HG03175 (cell line): ENCODE measurements around the gene DDB1.

ENCODE experiments used
- ATAC-seq: cut with Tn5 transposase; IDR thresholded peaks from one replicate; pipeline ENCODE4 v1.9.1; 2021; ENCODE audit warnings: mild to moderate bottlenecking, moderate library complexity; ENCODE audit not compliant: unreplicated experiment

The DDB1 gene

DNA sequence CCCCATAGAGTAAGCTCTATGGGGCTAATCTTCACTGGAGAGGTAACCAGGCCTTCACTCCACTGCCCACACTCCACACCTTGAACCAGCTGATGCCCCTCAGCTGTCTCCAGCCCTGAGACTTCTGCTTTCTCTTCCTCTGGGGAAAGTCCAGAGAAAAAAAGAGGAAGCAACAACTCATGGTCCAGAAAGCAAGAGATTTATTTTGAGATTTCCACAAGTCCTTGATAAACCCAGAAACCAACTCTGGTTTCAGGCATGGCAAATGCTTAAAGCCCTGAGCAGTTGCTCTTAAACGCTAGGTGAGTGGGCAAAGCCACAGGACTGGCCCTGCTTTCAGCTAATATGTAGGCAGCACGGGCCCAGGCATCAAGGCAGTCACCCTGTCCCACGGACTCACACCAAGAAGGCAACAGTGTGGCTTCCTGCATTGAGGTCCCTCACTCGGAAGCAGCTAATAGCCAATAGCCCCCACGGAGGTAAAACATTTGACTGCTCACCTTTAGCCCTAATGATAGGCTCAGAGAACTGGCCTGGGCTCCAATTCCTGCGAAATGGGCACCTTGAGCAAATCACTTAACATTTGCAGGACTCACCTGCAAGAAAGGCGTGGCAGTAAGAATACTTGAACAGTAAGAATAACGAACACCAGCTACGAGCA is 24.5 kb upstream of the DDB1 start:
- ATAC-seq, result peak; percentile 50

DNA sequence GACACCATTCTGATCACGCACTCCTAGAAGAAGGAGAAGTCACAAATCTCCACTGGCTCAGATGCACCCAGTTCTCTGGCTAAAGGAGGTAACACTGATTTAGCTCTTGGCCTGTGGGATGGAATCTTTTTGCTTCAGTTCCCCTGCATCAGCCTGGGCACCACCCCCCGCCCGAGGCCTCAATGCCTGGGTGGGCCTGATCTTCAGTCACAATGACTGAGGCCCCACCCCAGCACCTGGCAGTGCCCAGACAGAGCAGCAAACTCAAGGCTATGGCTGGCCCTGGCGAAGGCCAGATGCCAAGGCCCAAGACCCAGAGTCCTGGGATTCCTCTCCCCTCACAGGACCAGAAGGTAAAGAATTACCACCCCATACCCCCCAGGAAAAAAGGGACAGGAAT is 23.8 kb upstream of the DDB1 start:
- no peak for ATAC-seq

DNA sequence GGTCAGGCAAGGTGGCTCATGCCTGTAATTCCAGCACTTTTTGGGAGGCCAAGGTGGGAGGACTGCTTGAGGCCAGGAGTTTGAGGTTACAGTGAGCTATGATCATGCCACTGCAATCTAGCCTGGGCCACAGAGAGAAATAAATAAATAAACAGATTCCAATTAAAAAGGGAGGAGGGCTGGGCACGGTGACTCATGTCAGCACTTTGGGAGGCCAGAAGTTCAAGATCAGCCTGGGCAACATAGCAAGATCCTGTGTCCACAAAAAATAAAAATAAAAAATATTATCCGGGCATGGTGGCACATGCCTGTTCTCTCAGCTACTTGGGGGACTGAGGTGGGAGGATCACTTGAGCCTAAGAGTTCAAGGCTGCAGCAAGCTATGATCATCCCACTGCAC is 21.3 kb upstream of the DDB1 start:
- no peak for ATAC-seq

DNA sequence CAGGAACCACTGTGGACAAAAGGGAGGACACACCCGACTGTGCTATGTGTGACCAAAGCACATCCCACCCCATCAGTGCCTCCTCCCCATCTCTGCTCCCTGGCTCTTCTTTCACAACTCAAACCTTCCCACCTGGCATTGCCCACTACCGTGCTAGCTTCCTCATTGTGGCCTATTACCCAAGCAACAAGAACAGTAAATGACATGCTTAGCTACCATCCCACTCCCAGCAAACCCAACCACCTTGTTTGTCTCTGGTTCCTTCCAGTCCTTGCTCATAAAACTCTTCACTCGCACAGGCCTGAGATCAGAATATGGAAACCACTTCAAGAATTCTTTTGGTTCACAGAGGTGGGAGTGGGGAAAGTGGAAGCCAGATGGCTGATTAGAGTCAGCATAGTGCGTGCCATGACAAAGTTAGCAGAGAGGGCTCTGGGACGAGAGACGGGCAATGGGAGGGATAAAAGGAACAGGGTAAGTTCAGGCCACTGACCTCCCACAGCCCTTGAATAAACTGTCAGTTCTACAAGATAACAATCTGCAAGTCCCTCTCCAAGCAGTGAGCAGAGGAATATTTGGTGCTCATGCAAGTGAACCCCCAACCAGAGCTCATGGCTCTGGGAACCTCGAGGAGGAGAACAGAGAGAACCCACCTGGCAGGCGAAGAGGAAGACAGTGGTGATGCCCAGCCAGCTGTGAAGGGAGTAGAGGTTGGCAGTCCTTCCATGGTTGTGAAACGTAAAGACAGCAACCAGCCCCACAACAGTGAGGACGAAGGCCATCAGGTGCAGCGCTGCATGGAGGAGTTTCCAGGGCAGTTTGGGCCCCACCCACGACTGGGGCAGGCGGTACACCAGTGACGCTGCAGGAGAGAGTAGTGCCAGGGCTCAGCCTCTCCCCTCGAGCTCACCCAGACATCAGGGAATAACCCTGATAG is 20.5 kb upstream of the DDB1 start:
- ATAC-seq, result no peak

DNA sequence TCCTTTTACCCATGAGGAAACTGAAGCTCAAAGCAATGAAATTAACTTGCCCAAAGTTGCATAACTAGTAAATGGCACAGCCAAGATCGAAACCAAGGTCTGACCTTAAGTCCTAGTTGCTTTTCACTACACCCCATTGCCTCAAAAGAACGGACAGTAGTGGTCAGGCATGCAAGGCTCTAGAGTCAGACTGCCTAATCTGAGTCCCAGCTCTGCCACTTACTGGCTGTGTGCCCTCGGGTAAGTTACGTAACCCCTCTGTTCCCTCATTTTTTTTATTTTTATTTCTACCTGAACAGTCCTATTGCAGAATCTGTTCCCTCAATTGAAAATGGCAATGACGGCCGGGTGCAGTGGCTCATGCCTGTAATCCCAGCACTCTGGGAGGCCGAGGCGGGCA is 19.1 kb upstream of the DDB1 start:
- ATAC-seq, result no peak

DNA sequence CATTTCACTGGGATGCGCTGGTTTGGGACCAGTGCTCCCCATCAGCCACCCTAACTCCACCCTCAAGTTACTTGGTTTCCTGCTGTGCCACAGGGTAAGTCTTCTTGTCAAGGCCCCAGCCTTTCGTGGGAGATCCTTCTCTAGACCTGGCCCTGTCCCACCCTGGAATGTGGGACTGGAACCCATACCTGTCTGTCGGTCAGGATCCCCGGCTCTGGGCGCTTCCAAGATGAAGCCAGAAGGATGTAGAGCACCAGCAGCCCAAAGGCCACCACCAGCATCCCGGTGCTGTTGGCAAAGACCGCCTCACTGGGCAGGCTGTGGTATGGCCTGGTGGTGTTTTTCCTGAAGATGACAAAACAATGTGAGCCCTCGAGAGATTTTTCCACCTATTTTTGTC is 17.9 kb upstream of the DDB1 start:
- no peak for ATAC-seq

DNA sequence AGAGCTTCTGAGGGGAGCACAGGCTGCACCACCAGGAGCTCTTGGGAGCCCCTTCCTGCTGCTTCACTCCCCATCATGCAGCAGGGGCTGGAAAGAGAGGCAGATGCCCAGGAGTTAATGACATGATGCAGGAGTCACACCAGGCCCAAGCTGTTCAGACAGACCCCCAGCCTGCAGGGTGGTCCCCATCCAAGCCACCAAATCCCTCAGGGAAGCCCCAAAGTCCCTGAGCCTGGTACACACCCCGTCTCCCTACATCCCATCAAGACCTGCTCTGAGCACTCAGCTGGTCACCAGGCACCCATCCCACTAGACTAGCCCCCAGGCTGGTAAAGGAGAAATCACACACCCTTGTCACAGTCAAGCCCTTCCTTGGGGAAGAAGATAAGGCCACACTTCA is 17.4 kb upstream of the DDB1 start:
- ATAC-seq, result no peak

DNA sequence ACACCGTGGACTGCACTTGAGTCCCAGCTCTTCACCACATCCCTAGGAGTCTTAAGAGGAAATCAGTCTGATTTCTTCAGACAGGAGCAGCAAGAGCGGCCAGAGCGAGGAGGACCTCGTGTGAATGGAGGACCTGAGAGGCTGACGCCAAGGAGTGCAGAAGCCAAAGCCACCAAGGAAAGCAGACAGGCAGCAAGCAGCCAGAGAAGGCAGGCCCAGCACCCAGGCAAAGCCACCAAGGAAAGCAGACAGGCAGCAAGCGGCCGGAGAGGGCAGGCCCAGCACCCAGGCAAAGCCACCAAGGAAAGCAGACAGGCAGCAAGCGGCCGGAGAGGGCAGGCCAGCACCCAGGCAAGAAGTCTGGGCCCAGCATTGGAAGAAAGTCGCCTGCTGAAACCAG is 17.0 kb upstream of the DDB1 start:
- ATAC-seq, result no peak

DNA sequence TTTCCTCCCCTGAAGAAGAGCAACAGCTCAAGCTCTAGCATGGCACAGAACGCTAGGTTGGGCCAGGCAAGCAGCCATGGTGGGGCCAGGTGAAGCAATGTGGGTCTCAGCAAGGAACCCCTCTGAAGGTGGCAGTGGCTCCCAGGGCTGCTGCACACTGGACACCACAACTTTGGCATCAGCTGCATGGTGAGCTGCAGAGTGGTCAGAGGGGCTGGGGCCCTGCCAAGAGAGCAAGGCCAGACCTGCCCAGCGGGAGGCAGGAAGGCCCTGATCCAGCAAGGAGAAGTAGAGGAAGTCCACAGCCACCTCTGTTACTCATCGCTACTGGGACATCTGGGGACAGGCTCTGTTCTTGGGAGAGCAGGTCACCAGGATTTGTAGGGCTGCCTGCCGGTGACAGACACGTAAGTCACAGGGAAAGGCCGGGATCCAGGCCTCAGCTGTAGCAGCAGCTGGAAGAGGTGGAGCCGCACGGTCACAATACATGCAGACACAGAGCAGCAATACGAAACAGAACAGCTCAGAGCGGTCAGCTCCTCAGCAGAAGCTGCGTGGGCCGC is 16.4 kb upstream of the DDB1 start:
- no peak for ATAC-seq

DNA sequence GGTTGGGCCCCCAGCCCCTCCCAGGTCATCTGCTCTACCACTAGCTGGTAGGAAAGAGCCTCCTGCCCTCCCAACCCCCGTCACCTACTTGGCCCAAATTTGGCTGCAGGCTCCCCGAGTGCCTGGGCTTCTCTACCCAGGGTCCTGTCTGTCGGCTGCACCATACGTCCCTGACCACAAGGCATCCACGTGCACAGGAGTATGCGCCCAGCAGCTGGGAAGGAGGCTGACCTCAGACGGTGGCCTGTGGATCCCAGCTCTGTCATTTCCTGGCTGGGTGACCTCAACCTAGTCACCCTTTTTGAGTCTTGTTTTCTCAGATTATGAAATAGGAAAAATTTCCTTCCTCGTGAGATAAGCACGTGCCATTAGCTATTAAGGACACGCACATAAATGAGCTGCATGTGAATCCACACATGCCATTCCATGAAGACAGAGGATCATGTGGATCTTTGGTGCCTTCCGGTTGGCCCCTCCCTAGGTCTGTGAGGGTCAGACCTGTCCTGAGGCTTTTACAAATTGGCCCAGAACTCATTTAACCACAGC is 15.1 kb upstream of the DDB1 start:
- no peak for ATAC-seq

DNA sequence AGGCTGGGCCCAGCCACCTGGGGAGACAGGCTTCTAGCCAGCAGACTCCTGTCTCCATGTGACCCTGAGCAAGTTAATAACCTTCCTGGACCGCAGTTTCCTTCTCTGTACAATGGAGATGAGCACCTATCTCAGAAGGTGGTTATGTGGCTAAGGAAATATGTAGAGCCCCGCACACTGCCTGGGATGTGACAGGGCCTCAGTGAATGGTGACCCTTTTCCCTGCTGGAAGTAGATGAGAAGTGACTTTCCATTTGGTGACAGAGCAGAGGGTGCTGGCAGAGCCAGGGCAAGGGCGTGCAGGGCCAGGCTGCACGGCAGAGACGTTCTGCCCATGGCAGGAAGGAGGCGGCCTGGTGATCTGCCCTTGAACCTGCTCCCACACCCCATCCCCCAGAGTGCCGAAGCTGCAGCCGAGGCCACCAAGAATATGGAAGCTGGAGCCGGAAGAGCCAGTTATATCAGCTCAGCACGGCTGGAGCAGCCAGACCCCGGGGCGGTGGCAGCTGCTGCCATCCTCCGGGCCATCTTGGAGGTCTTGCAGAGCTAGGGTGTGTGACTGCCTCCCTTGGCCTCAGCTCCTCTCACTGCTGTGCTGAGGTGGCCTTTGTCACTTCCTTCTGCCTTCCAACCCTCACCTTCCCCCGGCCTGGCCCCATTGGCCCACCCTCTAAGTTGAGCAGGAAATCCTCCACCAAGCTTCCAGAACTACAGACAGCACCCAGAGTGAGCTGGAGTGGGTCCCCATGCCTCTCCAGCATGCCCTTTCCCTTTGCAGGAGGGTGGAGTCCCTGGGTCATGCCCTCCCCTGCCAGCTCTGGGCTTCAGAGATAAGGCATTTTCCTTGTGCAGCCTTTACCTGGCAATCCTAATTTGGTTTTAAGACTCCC is 13.3 kb upstream of the DDB1 start:
- ATAC-seq, result no peak

DNA sequence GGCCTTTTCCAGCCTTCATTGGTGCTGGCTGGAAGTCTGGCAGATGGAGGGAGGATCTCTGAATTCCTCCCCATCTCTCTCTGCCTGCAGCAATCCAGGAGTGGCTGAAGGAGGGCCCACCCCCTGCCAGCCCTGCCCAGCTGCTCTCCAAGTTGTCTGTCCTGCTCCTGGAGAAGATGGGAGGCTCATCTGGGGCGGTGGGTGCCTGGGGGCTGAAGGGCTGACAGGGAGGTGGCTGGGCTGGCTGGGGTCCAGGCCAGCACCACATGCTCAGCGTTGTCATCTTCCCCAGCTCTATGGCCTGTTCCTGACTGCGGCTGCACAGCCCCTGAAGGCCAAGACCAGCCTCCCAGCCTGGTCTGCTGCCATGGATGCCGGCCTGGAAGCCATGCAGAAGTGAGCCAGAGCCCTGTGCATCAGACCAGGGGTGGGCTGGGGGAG is 12.3 kb upstream of the DDB1 start:
- ATAC-seq, result no peak

DNA sequence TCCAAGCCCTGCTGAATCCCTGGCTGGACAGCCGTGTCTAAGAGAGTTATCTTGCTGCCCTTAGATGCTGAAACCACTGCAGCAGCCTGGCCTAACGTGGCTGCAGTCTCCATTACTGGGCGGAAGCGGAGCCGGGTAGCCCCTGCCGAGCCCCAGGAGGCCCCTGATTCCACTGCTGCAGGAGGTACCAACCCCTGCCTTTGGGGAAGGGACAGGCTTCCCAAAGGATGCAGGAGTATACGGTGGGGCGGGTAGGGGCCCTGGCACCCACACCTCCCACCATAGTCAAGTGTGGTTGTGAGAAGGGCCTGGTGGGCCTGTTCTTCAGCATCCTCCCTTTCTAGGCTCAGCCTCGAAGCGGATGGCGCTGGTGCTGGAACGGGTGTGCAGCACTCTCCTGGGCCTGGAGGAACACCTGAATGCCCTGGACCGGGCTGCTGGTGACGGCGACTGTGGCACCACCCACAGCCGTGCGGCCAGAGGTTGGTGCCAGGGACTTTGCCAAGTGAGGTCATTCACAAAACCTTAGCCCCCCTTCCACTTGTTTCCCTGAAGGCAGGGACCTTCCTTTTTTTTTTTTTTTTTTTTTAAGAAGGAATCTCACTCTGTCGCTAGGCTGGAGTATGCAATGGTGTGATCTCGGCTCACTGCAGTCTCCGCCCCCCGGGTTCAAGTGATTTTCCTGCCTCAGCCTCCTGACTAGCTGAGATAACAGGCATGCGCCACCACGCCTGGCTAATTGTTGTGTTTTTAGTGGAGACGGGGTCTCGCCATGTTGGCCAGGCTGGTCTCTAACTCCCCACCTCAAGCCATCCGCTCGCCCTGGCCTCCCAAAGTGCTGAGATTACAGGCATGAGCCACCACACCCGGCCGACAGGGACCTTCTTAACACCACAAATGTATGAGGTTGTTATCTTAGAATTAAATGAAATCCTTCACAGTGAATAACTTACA is 11.2 kb upstream of the DDB1 start:
- no peak for ATAC-seq

DNA sequence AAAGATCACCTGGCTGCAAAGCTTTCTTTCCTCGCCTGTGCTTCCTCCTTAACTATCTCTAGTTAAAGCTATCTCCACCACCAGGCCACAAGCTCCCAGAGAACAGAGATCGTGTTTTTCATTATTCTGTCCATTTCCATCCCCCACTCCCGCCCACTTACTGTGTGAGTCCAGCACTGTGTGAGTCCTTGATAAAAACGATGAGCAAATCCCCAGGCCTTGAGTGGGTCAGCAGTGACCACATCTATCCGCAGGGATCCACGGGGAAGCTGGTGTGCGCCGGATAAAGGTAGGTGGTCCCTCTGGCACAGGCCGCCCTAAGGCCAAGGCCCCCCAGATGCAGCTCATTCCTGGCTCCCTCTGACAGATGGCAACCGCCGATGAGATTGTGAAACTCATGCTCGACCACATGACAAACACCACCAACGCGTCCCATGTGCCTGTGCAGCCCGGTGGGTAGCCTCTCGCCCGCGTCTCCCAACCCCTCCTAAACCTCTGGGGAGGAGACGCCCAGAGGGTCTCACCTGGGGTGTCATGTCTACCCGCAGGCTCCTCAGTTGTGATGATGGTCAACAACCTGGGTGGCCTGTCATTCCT is 9.4 kb upstream of the DDB1 start:
- ATAC-seq, result no peak

DNA sequence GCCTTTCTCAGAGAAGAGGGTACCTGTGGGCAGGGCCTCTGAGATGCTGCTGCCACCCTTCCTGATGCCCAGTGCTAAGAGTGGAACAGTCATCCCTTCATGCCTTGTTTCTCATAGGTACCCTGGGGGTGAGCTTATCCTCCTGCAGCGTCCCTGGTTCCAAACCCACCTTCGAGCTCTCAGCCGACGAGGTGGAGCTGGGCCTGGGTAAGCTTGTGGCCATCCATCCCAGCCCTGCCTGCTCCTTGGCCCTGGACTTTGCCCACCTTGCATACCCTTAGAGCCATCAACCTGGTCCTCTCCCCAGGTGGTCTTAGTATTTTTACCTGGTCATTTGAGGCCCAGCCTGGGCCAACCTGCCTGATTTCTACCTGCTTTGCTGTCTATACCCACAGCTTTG is 8.8 kb upstream of the DDB1 start:
- ATAC-seq, result no peak

DNA sequence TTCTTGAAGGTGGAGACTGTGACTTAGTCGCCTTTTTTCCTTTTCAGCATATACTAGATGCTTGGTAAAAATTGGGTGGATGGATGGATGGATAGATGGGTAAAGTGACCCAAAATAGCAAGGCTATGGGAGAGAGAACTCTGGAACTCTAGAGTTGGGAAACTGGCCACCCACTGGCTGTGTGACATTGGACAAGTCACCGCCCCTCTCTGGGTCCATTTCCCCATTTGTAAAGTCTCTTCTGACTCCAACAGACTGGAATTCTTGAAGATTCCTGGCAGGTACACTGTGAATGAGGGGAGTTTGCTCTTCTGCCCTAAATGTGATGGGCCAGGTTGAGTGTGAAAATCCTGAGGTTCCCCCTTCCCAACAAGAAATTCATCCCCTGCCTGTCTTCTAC is 8.1 kb upstream of the DDB1 start:
- no peak for ATAC-seq

DNA sequence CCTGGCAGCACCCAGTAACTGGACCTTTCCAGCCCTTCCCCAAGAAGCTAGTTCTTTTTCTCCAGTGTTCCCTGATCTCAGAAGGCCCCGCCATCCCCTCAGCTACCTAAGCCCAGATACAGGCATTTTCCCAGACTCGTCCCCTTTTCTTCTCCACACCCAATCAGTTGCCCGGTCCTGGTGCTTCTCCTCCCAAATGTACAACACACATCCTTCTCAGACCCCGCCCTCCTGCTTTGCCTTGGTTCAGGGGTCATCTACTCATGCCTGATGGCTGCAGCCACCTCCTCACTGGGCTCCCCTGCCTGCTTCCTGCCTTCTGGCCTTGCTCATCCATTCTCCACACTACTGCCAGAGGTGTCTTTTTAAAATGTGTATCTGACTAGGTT is 6.6 kb upstream of the DDB1 start:
- ATAC-seq, result no peak

DNA sequence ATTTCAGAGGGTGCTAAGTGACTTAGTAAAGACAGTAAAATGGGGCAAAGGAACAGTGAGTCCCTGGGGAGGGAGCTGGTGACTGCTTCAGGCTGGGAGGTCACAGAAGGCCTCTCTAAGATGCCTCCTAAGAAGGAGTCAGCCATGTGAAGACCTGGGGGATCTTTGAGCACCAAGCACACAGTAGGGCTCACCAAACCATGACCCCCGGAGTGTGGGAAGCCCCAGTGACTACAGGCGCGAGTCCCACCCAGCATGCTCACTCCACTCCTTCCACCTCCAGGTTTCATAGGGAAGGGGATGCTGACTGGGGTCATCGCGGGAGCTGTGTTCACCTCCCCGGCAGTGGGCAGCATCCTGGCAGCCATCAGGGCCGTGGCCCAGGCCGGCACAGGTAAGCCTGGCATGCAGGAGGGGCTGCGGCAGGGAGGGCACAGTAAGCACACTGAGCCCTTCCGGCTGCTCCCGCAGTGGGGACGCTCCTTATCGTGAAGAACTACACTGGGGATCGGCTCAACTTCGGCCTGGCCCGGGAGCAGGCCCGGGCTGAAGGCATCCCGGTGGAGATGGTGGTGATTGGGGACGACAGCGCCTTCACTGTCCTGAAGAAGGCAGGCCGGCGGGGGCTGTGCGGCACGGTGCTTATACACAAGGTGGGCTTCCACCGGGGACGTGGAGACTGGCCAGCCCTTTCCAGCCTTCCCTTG is 6.0 kb upstream of the DDB1 start:
- ATAC-seq, result no peak
